Calu3 (cell line): Measurements from ENCODE around the gene SMIM30. TPM values are rescaled to one million over a fixed set of nuclear protein-coding genes. Genes with fewer than 3 reads are reported as not detected.
A peak's percentile ranks its signal among the peaks of the same experiment; 100 is the strongest.

ENCODE experiments used
- BruUV-seq: library from RNA; stranded (reverse); fragments of 400-500 nt; replicated peaks from 2 replicates; lab custom pipeline; 2021; lab: Mats Ljungman, UMichigan
- CTCF ChIA-PET: fragments of 300-600 bp; sonication (Branson Sonifier 250); formaldehyde crosslinking; loops from one replicate; lab custom pipeline; 2022; ENCODE audit warnings: antibody characterized with exemption; lab: Charles Lee
- DNase-seq: peaks from one replicate; pipeline ENCODE4 v3.0.0; 2022
- H3K27ac Mint-ChIP-seq: one replicate; pipeline ENCODE4 v1.8.0; 2022; ENCODE audit warnings: mixed read lengths; ENCODE audit not compliant: unreplicated experiment
- H3K27me3 Mint-ChIP-seq: one replicate; pipeline ENCODE4 v1.8.0; 2022; ENCODE audit warnings: mixed read lengths; ENCODE audit not compliant: unreplicated experiment
- H3K36me3 Mint-ChIP-seq: one replicate; pipeline ENCODE4 v1.8.0; 2022; ENCODE audit warnings: mild to moderate bottlenecking, moderate library complexity, mixed read lengths; ENCODE audit not compliant: insufficient read depth, unreplicated experiment
- H3K4me1 Mint-ChIP-seq: one replicate; pipeline ENCODE4 v1.8.0; 2022; ENCODE audit warnings: mild to moderate bottlenecking, low read depth, mixed read lengths; ENCODE audit not compliant: unreplicated experiment
- H3K4me3 Mint-ChIP-seq: one replicate; pipeline ENCODE4 v1.8.0; 2022; ENCODE audit warnings: mild to moderate bottlenecking, low read depth, moderate library complexity, mixed read lengths; ENCODE audit not compliant: unreplicated experiment
- H3K9me3 Mint-ChIP-seq: one replicate; pipeline ENCODE4 v1.8.0; 2022; ENCODE audit warnings: low read depth, mixed read lengths; ENCODE audit not compliant: unreplicated experiment
- intact Hi-C: fragments of 100-400 bp; cut with micrococcal nuclease; formaldehyde crosslinking; loops from one replicate; pipeline ENCODE4 v1.10.0; 2022; ENCODE audit not compliant: unreplicated experiment
- total RNA-seq: library from RNA; stranded (reverse); gene quantifications from 2 replicates; pipeline ENCODE4 v1.2.3, GENCODE V29; 2022
- TF ChIP-seq, protein P1 (sequence below): fragments of 200-600 bp; IDR thresholded peaks from one replicate; pipeline ENCODE4 v1.8.0; 2022; ENCODE audit warnings: antibody characterized with exemption; ENCODE audit not compliant: unreplicated experiment

Gene SMIM30
- total RNA-seq, 1 experiment from 2014 or later, result 35.9 TPM

DNA sequence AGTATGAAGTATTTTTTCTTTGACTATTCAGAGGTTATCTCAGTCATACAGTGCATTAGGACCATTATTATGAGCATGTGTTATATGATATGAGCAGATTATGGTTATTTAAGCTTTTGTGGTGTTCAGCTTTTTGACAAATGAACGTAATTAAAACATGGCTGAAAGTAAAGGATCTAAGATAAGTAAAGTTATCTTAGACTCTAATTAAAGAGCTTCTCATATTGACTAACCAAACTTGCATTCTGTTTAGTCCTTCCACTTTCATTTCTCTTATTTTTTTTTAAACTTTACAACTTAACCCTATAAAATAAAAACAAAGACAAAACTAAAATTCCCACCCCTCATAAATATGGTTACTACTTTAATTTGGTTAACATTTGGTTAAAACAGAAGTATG is 24.8 kb downstream of the SMIM30 start:
- CTCF ChIA-PET, result no interaction called here
- TF ChIP-seq, protein P1, sequence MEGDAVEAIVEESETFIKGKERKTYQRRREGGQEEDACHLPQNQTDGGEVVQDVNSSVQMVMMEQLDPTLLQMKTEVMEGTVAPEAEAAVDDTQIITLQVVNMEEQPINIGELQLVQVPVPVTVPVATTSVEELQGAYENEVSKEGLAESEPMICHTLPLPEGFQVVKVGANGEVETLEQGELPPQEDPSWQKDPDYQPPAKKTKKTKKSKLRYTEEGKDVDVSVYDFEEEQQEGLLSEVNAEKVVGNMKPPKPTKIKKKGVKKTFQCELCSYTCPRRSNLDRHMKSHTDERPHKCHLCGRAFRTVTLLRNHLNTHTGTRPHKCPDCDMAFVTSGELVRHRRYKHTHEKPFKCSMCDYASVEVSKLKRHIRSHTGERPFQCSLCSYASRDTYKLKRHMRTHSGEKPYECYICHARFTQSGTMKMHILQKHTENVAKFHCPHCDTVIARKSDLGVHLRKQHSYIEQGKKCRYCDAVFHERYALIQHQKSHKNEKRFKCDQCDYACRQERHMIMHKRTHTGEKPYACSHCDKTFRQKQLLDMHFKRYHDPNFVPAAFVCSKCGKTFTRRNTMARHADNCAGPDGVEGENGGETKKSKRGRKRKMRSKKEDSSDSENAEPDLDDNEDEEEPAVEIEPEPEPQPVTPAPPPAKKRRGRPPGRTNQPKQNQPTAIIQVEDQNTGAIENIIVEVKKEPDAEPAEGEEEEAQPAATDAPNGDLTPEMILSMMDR, result no peak

DNA sequence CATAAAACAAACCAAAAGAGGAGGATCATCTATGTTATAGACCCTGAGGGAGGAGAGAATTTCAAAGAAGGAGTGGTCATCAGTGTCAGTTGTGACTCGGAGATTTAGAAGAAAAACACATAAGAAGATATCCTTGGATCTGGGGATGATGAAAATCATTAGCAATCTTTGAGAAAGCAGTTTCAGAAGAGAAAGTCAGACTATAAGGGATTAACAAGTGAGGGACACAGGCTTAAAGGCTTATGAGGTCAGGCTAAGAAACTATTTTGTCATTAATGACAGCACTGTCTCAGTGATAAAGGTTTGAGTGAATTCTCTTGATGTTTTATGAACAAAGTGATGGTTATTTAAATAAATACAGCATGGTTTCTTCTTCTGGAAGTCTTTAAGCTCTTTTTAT is 25.6 kb downstream of the SMIM30 start:
- CTCF ChIA-PET, result no interaction called here
- intact Hi-C loops, result no loop called here
- Mint-ChIP-seq H3K9me3 (peaks cover 5% of the 10 kb centered on the region), H3K27me3 (no peaks in the 10 kb centered on the region), H3K4me3 (no peak overlapping the region), H3K36me3 (no peaks in the 10 kb centered on the region), H3K27ac (no peak overlapping the region), H3K4me1 (no peaks in the 10 kb centered on the region)
- no peak for DNase-seq
- TF ChIP-seq, protein P1, result no peak
- no TSS peak for BruUV-seq

More for the DNA sequence above, 24.8 kb downstream of the SMIM30 start:
- no TSS peak for BruUV-seq
- H3K9me3 Mint-ChIP-seq, result peaks cover 5% of the 10 kb centered on the region
- no peak overlapping the region for H3K4me3 Mint-ChIP-seq
- no peaks in the 10 kb centered on the region for H3K27me3 Mint-ChIP-seq
- intact Hi-C loops, result no loop called here
- H3K27ac Mint-ChIP-seq, result no peak overlapping the region
- H3K36me3 Mint-ChIP-seq, result no peaks in the 10 kb centered on the region
- H3K4me1 Mint-ChIP-seq, result no peaks in the 10 kb centered on the region
- DNase-seq, result no peak

GRCh38 chr7:113087071-113087998 is 31.0 kb downstream of the SMIM30 start:
- Mint-ChIP-seq H3K4me1 (no peaks in the 10 kb centered on the region), H3K4me3 (peak overlapping the region; percentile 64), H3K27ac (no peak overlapping the region), H3K9me3 (peaks cover 3% of the 10 kb centered on the region), H3K27me3 (no peaks in the 10 kb centered on the region), H3K36me3 (peaks cover 5% of the 10 kb centered on the region)
- intact Hi-C loops, result no loop called here
- CTCF ChIA-PET, result interaction anchor here (0.8 to 1.2 kb wide), 2 partner anchors 12 to 202 kb away, joined by 3 to 4 read pairs; no protein-coding TSS in a partner anchor
- no TSS peak for BruUV-seq
- TF ChIP-seq, protein P1, result no peak
- DNase-seq, result no peak

DNA sequence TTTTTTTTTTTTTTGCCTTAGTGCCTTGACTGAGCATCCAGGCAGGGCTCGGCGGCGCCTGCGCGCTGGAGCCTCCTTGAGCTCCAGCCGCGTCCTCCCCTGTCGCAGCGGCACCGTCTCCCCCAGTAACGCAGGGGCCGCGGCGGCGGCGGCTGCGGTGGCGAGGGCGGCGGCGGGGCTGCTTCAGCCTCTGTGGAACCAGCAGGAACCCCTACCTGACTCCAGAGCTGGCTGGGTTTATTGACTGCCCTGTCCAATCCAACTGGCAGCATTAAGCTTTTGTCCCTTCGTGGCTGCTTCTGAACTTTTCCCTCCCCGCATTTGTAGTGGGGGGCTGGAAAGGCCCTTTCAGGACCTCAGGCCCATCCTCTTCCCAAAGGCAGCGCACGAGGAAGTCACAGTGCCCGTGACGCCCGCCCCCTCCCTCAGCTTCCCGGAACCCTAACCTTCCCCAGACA is 31.9 kb downstream of the SMIM30 start, which contains the start of gene GPR85:
GPR85 (minus strand) TSS at position 397 of the 458 bp plus-strand sequence. CDS start 2,106 bp downstream, outside the sequence.
- BruUV-seq, result no TSS peak
- no peaks in the 10 kb centered on the region for H3K4me1 Mint-ChIP-seq
- peak; percentile 23 for DNase-seq
- H3K4me3 Mint-ChIP-seq, result peak within 1 kb of the TSS; percentile 64
- CTCF ChIA-PET, result interaction anchor here (0.6 to 1.2 kb wide), 5 partner anchors 8 to 203 kb away, joined by 3 to 4 read pairs (median 3); no protein-coding TSS in a partner anchor
- no peak within 1 kb of the TSS for H3K27ac Mint-ChIP-seq
- TF ChIP-seq, protein P1, result no peak
- intact Hi-C loops, result no loop called here
- no peaks in the 10 kb centered on the region for H3K9me3 Mint-ChIP-seq
- H3K36me3 Mint-ChIP-seq, result peaks cover 5% of the 10 kb centered on the region
- no peaks in the 10 kb centered on the region for H3K27me3 Mint-ChIP-seq
